Adipose tissue (tissue), 3 donors: ENCODE measurements around the gene WWTR1. TPM values are rescaled to one million over a fixed set of nuclear protein-coding genes. Genes with fewer than 3 reads are reported as not detected.
A peak's percentile ranks its signal among the peaks of the same experiment; 100 is the strongest.

ENCODE experiments used
- H3K27ac ChIP-seq: one replicate; pipeline ENCODE4 v1.5.1; 2013; ENCODE audit warnings: low read depth, low read length
- WGBS, 3 donors: extraction: QIAGEN DNeasy Blood & Tissue Kit; methylation state at CpG; one replicate each; pipeline ENCODE4 v1.1.7; 2013; 5-methylcytosine and 5-hydroxymethylcytosine counted together
- polyA plus RNA-seq, 3 donors: library from polyadenylated mRNA; stranded (reverse); fragments of 200-250 nt; gene quantifications; one replicate each; pipeline ENCODE4 v1.2.3, GENCODE V29; 2013
- donor health status: healthy with polysubstance abuse.
- donor health status: Bipolar disorder and iron deficiency.
- donor health status: healthy.

WWTR1 gene
- polyA plus RNA-seq, 3 donors: 14.3 to 74.1 (median 46.8) TPM

GRCh38 chr3:149658744-149659497, 1.1 kb upstream of the WWTR1 start:
- WGBS, 3 donors: 30 to 48% (median 32%) methylated on average over 23 to 24 of the region's 24 CpGs
- H3K27ac ChIP-seq: no peak overlapping the region

GRCh38 chr3:149657321-149657925, 402 bp downstream of the WWTR1 start:
- 0 to 1% (median 1%) methylated on average over 41 of the region's 41 CpGs for WGBS, 3 donors
- H3K27ac ChIP-seq: peak overlapping the region; percentile 68

GRCh38 chr3:149655826-149656574, 1.8 kb downstream of the WWTR1 start:
- WGBS, 3 donors: 37 to 49% (median 47%) methylated on average over 2 of the region's 2 CpGs
- H3K27ac ChIP-seq: no peak overlapping the region

- no peak overlapping the region for H3K27ac ChIP-seq
These were observed 3.6 kb downstream of the WWTR1 start for GRCh38 chr3:149654188-149654601.

GRCh38 chr3:149653564-149653963, 4.3 kb downstream of the WWTR1 start:
- WGBS, 3 donors: 67 to 77% (median 73%) methylated on average over 2 of the region's 2 CpGs
- H3K27ac ChIP-seq: no peak overlapping the region

- no peak overlapping the region for H3K27ac ChIP-seq
- WGBS, 3 donors: 96 to 100% (median 97%) methylated on average over 1 of the region's 1 CpG
These were observed 4.7 kb downstream of the WWTR1 start for GRCh38 chr3:149653136-149653535.

GRCh38 chr3:149650828-149651227, 7.0 kb downstream of the WWTR1 start:
- no peak overlapping the region for H3K27ac ChIP-seq
- 86 to 98% (median 86%) methylated on average over 1 of the region's 1 CpG for WGBS, 3 donors

- no peak overlapping the region for H3K27ac ChIP-seq
- WGBS, 3 donors: 43 to 82% (median 51%) methylated on average over 3 of the region's 3 CpGs
These were observed 9.3 kb downstream of the WWTR1 start for GRCh38 chr3:149648525-149648924.

GRCh38 chr3:149647812-149648211, 10.0 kb downstream of the WWTR1 start:
- WGBS, 3 donors: 81 to 95% (median 87%) methylated on average over 1 of the region's 1 CpG
- no peak overlapping the region for H3K27ac ChIP-seq

- H3K27ac ChIP-seq: no peak overlapping the region
- WGBS, 3 donors: 90 to 92% (median 91%) methylated on average over 4 of the region's 4 CpGs
These were observed 10.5 kb downstream of the WWTR1 start for GRCh38 chr3:149647285-149647684.

GRCh38 chr3:149646181-149646766, 11.6 kb downstream of the WWTR1 start:
- 85 to 95% (median 92%) methylated on average over 4 of the region's 4 CpGs for WGBS, 3 donors
- H3K27ac ChIP-seq: no peak overlapping the region

GRCh38 chr3:149643963-149644362, 13.9 kb downstream of the WWTR1 start:
- H3K27ac ChIP-seq: no peak overlapping the region

GRCh38 chr3:149643482-149643798, 14.4 kb downstream of the WWTR1 start:
- 72 to 80% (median 80%) methylated on average over 4 of the region's 4 CpGs for WGBS, 3 donors
- no peak overlapping the region for H3K27ac ChIP-seq

More at GRCh38 chr3:149643963-149644362, 13.9 kb downstream of the WWTR1 start:
- WGBS, 3 donors: 81 to 91% (median 83%) methylated on average over 3 of the region's 3 CpGs

GRCh38 chr3:149640976-149641728, 16.7 kb downstream of the WWTR1 start:
- WGBS, 3 donors: 72 to 82% (median 77%) methylated on average over 7 of the region's 7 CpGs
- no peak overlapping the region for H3K27ac ChIP-seq

GRCh38 chr3:149639093-149639486, 18.7 kb downstream of the WWTR1 start:
- 79 to 80% (median 80%) methylated on average over 2 of the region's 2 CpGs for WGBS, 3 donors
- H3K27ac ChIP-seq: no peak overlapping the region

GRCh38 chr3:149638228-149639092, 19.4 kb downstream of the WWTR1 start:
- H3K27ac ChIP-seq: no peak overlapping the region
- 46 to 53% (median 49%) methylated on average over 15 of the region's 15 CpGs for WGBS, 3 donors

GRCh38 chr3:149635396-149635795, 22.4 kb downstream of the WWTR1 start:
- no peak overlapping the region for H3K27ac ChIP-seq
- WGBS, 3 donors: 78 to 87% (median 79%) methylated on average over 4 of the region's 4 CpGs

GRCh38 chr3:149634573-149634972, 23.3 kb downstream of the WWTR1 start:
- H3K27ac ChIP-seq: no peak overlapping the region
- WGBS, 3 donors: 77 to 90% (median 84%) methylated on average over 4 of the region's 4 CpGs
